ENCODE results near the gene MSANTD3.

MSANTD3 gene

GRCh38 chr9:100466171-100466828, 39.4 kb downstream of the MSANTD3 start:
- H3K4me3 ChIP-seq (ENCODE audit: low read depth, low read length): no peak overlapping the region
- TF ChIP-seq CTCF (IDR thresholded peaks at IDR 0.05; ENCODE audit: borderline replicate concordance, insufficient read depth, low read depth, low read length): no peak

- TF ChIP-seq CTCF (IDR thresholded peaks at IDR 0.05; ENCODE audit: borderline replicate concordance, insufficient read depth, low read depth, low read length): no peak
- no peak overlapping the region for H3K4me3 ChIP-seq (ENCODE audit: low read depth, low read length)
These were observed 39.9 kb downstream of the MSANTD3 start for GRCh38 chr9:100466829-100467221.

DNA sequence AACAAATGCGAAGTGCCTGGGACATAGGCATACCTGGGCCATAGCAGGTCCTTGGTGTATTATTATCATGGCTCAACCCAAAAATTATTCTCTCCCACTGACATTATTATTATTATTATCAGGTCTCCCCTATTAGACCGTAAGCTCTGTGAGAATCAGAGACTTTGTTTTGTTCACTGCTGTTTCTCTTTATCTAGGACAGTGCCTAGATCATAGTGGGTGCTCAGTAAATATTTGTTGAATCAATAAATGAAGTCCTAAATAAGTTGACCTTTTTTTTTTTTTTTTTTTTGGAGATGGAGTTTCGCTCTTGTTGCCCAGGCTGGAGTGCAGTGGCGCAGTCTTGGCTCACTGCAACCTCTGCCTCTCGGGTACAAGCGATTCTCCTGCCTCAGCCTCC, 41.1 kb downstream of the MSANTD3 start:
- H3K4me3 ChIP-seq (ENCODE audit: low read depth, low read length): no peak overlapping the region
- TF ChIP-seq CTCF (IDR thresholded peaks at IDR 0.05; ENCODE audit: borderline replicate concordance, insufficient read depth, low read depth, low read length): no peak

DNA sequence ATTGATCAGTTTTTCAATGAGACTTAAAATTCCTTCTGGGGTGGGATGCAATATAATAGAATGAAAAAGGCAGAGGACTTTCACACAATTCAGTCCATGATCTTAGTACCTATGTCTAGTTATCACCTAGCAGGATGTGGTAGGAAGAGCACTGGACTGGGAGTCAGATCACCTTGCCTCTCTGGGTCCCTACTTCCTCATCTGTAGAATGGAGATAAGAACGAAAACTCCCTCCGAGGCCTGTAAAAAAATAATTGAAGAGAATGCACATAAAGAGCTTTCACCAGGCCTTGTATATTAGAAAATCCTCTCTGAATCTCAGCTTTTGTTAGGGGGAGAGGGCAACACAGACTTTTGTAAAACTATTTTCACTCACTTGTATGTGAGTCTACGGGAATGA, 45.3 kb downstream of the MSANTD3 start:
- H3K4me3 ChIP-seq (ENCODE audit: low read depth, low read length): no peak overlapping the region

GRCh38 chr9:100472788-100473275, 45.9 kb downstream of the MSANTD3 start, which contains the start of gene TMEFF1:
TMEFF1 (plus strand) TSS chr9:100473149; CDS start chr9:100473545, 396 bp downstream.
- H3K4me3 ChIP-seq (ENCODE audit: low read depth, low read length): peak within 1 kb of the TSS; percentile 38
- TF ChIP-seq CTCF (IDR thresholded peaks at IDR 0.05; ENCODE audit: borderline replicate concordance, insufficient read depth, low read depth, low read length): 0 out of 2 replicates have a peak, but pooled peaks have one; percentile 9

More for the DNA sequence above, 45.3 kb downstream of the MSANTD3 start:
- no peak for TF ChIP-seq CTCF (IDR thresholded peaks at IDR 0.05; ENCODE audit: borderline replicate concordance, insufficient read depth, low read depth, low read length)

DNA sequence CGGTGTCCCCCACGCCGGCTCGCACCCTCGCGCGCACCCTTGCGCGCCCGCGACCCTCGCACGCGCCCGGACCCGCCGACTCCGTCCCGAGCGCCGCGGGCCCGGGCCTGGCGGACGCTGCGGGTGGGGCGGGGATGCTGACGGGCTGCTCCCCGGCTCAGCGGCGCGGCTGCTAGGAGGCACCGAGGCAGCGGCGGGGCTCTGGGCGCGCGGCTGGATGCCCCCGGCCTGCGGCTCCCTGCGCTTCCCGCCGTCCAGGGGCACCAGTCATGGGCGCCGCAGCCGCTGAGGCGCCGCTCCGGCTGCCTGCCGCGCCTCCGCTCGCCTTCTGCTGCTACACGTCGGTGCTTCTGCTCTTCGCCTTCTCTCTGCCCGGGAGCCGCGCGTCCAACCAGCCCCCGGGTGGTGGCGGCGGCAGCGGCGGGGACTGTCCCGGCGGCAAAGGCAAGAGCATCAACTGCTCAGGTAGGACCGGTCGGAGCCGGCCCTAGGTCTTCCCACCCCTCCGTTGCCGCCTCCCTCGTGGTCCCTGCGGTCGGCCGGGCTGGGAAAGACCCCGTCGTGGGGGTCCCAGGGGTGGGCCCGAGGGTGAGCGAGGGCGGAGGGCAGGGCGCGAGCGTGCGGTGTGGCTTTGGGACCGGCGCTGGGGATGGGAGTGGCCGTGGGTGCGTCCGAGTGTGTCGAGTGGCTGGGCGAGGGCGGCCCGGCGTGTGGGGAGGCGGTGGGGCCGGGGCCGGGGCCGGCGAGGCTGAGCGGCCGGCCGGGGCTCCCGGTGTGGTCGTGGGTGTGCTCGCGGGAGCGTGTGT, 46.5 kb downstream of the MSANTD3 start:
- TF ChIP-seq CTCF (IDR thresholded peaks at IDR 0.05; ENCODE audit: borderline replicate concordance, insufficient read depth, low read depth, low read length): no peak
- peak overlapping the region; percentile 38 for H3K4me3 ChIP-seq (ENCODE audit: low read depth, low read length)
